Peyer's patch (tissue), 4 donors: Measurements from ENCODE around the gene ANKRD13A. TPM values are rescaled to one million over a fixed set of nuclear protein-coding genes. Genes with fewer than 3 reads are reported as not detected.

Experiments used
- small RNA-seq, 2 donors: library from RNA; depleted of rRNA; stranded (forward); fragments of <200 nt; gene quantifications; one replicate each; pipeline ENCODE3, GENCODE V24; 2016
- total RNA-seq, 4 donors: library from RNA; depleted of rRNA; stranded (reverse); fragments of >200 nt; gene quantifications; one replicate each; pipeline ENCODE4 v1.1.0, GENCODE V29; 2016

The ANKRD13A gene
- total RNA-seq, 4 donors from 2014 or later: 81.3 to 124 (median 92.1) TPM

Small RNA genes within 50 kb of the gene (small RNA-seq; reads per million reads assigned to genes)
- gene AC007546.2: 0 reads per million in 2 donors

Other genes starting within 250 kb of the ANKRD13A start
- under 1 TPM in 2 of 4 donors, not detected in 2; 0.27 to 0.57 TPM for gene TRPV4, start 166.0 kb upstream of the ANKRD13A start, total RNA-seq
- gene GLTP, start 118.9 kb upstream of the ANKRD13A start, total RNA-seq: 100 to 1,000 TPM in 3 of 4 donors, 10 to 100 TPM in 1; 27.2 to 149 (median 141) TPM
- gene TCHP, start 99.2 kb upstream of the ANKRD13A start, total RNA-seq: 100 to 1,000 TPM in 1 of 4 donors, 10 to 100 TPM in 3; 23.9 to 120 (median 36.3) TPM
- 100 to 1,000 TPM in 1 of 4 donors, 10 to 100 TPM in 3; 55.0 to 107 (median 79.8) TPM for gene GIT2, start 3.1 kb upstream of the ANKRD13A start, total RNA-seq
- 10 to 100 TPM; 14.9 to 23.1 (median 17.5) TPM for gene C12orf76, start 49.1 kb downstream of the ANKRD13A start, total RNA-seq
- 10 to 100 TPM in 1 of 4 donors, 1 to 10 TPM in 3; 2.5 to 20.6 (median 7.5) TPM for gene IFT81, start 124.9 kb downstream of the ANKRD13A start, total RNA-seq